GM18909 (cell line): ENCODE measurements around the gene ERN2.

Source experiments
- ATAC-seq: cut with Tn5 transposase; IDR thresholded peaks from one replicate; pipeline ENCODE4 v1.9.1; 2021; ENCODE audit warnings: mild to moderate bottlenecking; ENCODE audit not compliant: unreplicated experiment, poor library complexity

Gene ERN2

GRCh38 chr16:23650674-23651416, 62.2 kb downstream of the ERN2 start:
- ATAC-seq, result no peak

GRCh38 chr16:23642246-23642774, 70.7 kb downstream of the ERN2 start:
- ATAC-seq, result no peak

GRCh38 chr16:23640931-23641765, 71.9 kb downstream of the ERN2 start, which contains the start of the genes DCTN5 and PALB2:
Gene DCTN5, plus strand, starts transcription at chr16:23641466. Its CDS starts 77 bp downstream, at chr16:23641543.
Gene PALB2, minus strand, starts transcription at chr16:23641310. Its CDS starts 153 bp downstream, at chr16:23641157.
- peak; percentile 96 for ATAC-seq

- ATAC-seq, result no peak
Measured at GRCh38 chr16:23640615-23640930, 72.4 kb downstream of the ERN2 start.
